KOPT-K1 (cell line): Measurements from ENCODE around the gene VARS1.

Source experiments
- H3K27ac ChIP-seq: fragments of 200-600 bp; sonication (generic); 2 replicates; pipeline ENCODE4 v1.5.1; 2016; ENCODE audit warnings: antibody characterized with exemption, mild to moderate bottlenecking, low read depth, low read length; ENCODE audit not compliant: poor library complexity, severe bottlenecking
- H3K36me3 ChIP-seq: fragments of 200-600 bp; sonication (generic); 2 replicates; pipeline ENCODE4 v1.5.1; 2017; ENCODE audit warnings: antibody characterized with exemption, mild to moderate bottlenecking, low read length, moderate library complexity; ENCODE audit not compliant: insufficient read depth
- H3K9me3 ChIP-seq: fragments of 200-600 bp; sonication (generic); 2 replicates; pipeline ENCODE4 v1.5.1; 2017; ENCODE audit warnings: antibody characterized with exemption, low read length, mild to moderate bottlenecking; ENCODE audit not compliant: insufficient read depth, poor library complexity, severe bottlenecking

VARS1 gene

GRCh38 chr6:31775184-31775583, 20.4 kb downstream of the VARS1 start:
- peaks cover 29% of the 10 kb centered on the region for H3K36me3 ChIP-seq
- H3K9me3 ChIP-seq, result no peaks in the 10 kb centered on the region
- H3K27ac ChIP-seq, result no peak overlapping the region

GRCh38 chr6:31771992-31772358, 23.6 kb downstream of the VARS1 start:
- Histone ChIP-seq H3K27ac (no peak overlapping the region), H3K36me3 (no peaks in the 10 kb centered on the region), H3K9me3 (no peaks in the 10 kb centered on the region)

- no peak overlapping the region for H3K27ac ChIP-seq
- H3K9me3 ChIP-seq, result no peaks in the 10 kb centered on the region
- 0 out of 2 replicates have a peak, but pooled peaks cover 2% of the 10 kb centered on the region for H3K36me3 ChIP-seq
Measured at GRCh38 chr6:31770860-31771259, 24.7 kb downstream of the VARS1 start.

GRCh38 chr6:31769684-31770371, 25.7 kb downstream of the VARS1 start:
- Histone ChIP-seq H3K36me3 (0 out of 2 replicates have a peak, but pooled peaks cover 10% of the 10 kb centered on the region), H3K9me3 (no peaks in the 10 kb centered on the region), H3K27ac (no peak overlapping the region)

GRCh38 chr6:31768363-31769257, 26.9 kb downstream of the VARS1 start:
- peaks cover 22% of the 10 kb centered on the region for H3K36me3 ChIP-seq
- no peaks in the 10 kb centered on the region for H3K9me3 ChIP-seq
- no peak overlapping the region for H3K27ac ChIP-seq

- Histone ChIP-seq H3K9me3 (no peaks in the 10 kb centered on the region), H3K27ac (no peak overlapping the region), H3K36me3 (peaks cover 37% of the 10 kb centered on the region)
Measured at GRCh38 chr6:31767096-31767645, 28.4 kb downstream of the VARS1 start.

GRCh38 chr6:31765910-31766794, 29.4 kb downstream of the VARS1 start:
- Histone ChIP-seq H3K27ac (no peak overlapping the region), H3K9me3 (no peaks in the 10 kb centered on the region), H3K36me3 (peaks cover 47% of the 10 kb centered on the region)

- peaks cover 53% of the 10 kb centered on the region for H3K36me3 ChIP-seq
- H3K27ac ChIP-seq, result no peak overlapping the region
- H3K9me3 ChIP-seq, result no peaks in the 10 kb centered on the region
Measured at GRCh38 chr6:31765559-31765909, 30.0 kb downstream of the VARS1 start.

GRCh38 chr6:31764198-31764597, 31.4 kb downstream of the VARS1 start:
- Histone ChIP-seq H3K9me3 (no peaks in the 10 kb centered on the region), H3K36me3 (peaks cover 66% of the 10 kb centered on the region), H3K27ac (no peak overlapping the region)

GRCh38 chr6:31763619-31763940, 32.0 kb downstream of the VARS1 start:
- Histone ChIP-seq H3K9me3 (no peaks in the 10 kb centered on the region), H3K36me3 (peaks cover 72% of the 10 kb centered on the region), H3K27ac (no peak overlapping the region)

GRCh38 chr6:31762878-31763618, 32.5 kb downstream of the VARS1 start:
- Histone ChIP-seq H3K9me3 (no peaks in the 10 kb centered on the region), H3K36me3 (peaks cover 78% of the 10 kb centered on the region), H3K27ac (no peak overlapping the region)

GRCh38 chr6:31762356-31762755, 33.2 kb downstream of the VARS1 start, which contains the start of gene SAPCD1:
Gene SAPCD1, plus strand, starts transcription at chr6:31762656. Its CDS starts 399 bp downstream, at chr6:31763055.
- no peaks in the 10 kb centered on the region for H3K9me3 ChIP-seq
- no peak within 1 kb of the TSS for H3K27ac ChIP-seq
- peaks cover 83% of the 10 kb centered on the region for H3K36me3 ChIP-seq

- no peaks in the 10 kb centered on the region for H3K9me3 ChIP-seq
- H3K36me3 ChIP-seq, result peaks cover 83% of the 10 kb centered on the region
- no peak overlapping the region for H3K27ac ChIP-seq
Measured at GRCh38 chr6:31761343-31761742, 34.2 kb downstream of the VARS1 start.

- Histone ChIP-seq H3K27ac (no peak overlapping the region), H3K36me3 (peaks cover 79% of the 10 kb centered on the region), H3K9me3 (no peaks in the 10 kb centered on the region)
Measured at GRCh38 chr6:31760790-31761189, 34.8 kb downstream of the VARS1 start.
